ENCODE measurements around the gene DSEL.

Gene DSEL

DNA sequence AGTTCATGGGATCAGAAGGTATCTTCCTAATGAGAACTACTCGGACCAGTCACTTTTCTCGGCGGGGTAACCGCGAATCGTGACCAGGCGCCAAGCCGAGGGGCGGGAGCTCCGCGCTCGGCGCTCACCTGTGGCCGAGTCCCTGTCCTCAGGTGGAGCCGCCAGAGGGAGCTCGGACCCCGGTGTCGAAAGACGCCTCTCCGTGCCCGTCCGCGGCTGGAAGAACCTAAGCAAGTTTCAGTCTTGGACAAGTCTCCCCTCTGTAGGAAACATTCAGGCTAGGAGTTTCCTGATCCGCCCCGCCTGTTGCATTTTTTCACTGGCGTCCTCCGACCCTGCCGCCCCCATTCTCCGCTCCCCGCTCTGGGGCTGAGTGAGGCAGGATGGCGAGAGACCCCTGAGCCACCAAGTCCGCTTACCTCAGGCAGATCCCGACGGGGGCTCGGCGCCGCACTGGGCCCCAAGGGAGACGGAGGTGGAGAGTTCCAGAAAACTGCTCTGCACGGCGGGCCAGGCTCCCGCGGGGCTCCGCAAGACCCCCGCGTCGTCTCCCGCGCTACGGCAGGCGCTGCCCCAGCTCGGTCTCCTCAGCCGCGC lies 480 bp downstream of the DSEL start:
- peaks cover 0 to 14% of the 10 kb centered on the region in 2 donors for H3K9me3 ChIP-seq (replicated peaks in 1 of 2; ENCODE audit: control insufficient read depth in 2 of 2, insufficient read depth in 1 of 2, low read depth in 1 of 2, low read length in 2 of 2)
- no CpG with 5 or more reads among the region's 53 CpGs for WGBS, 2 donors (ENCODE audit: extremely low coverage in 2 of 2, insufficient read length in 2 of 2, insufficient replicate concordance in 1 of 2)
- H3K4me1 ChIP-seq (ENCODE audit: control insufficient read depth in 2 of 2, insufficient read depth in 1 of 2, low read depth in 1 of 2, low read length in 2 of 2) = peaks cover 1 to 5% of the 10 kb centered on the region in 2 donors

DNA sequence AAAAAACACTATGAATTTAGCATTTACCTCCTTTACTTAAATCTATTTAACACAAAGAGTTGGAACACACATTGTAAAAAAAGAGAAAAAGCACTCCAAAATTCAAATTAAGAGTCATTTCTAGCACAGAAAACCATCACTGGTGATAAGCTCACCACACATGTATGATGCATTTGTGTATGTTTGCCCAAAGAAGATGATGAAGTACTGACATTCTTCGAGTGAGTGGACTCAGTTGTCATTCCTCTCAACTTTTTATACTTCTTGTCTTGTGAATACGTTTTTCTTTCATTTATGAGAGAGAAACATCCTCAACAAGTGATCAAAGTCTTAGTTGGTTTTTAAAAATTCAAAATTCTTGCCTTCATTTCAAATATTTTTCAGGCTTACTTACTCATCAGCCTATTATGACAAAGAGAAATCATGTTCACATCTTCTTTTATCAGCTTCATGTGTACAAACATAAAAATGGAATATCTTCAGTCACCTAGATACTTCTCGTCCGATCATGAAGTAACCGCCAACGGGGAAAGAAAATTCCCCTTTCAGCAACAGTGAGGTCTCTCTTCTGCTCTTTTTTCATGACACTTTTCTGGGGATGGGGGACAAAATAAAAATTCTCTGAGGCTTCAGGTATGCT lies 1.5 kb downstream of the DSEL start:
- Histone ChIP-seq H3K4me3 (ENCODE audit: low read length in 2 of 2) (peak overlapping the region in 1 of 2 donors; percentile 81), H3K36me3 (replicated peaks in 1 of 2; ENCODE audit: control insufficient read depth in 2 of 2, insufficient read depth in 2 of 2, low read length in 2 of 2) (peaks cover 6 to 40% of the 10 kb centered on the region in 2 donors), H3K27ac (replicated peaks; ENCODE audit: low read length) (no peak overlapping the region), H3K4ac (ENCODE audit: low read length) (no peak overlapping the region), H2AFZ (ENCODE audit: low read length) (peak overlapping the region; percentile 98), H4K91ac (ENCODE audit: low read depth, low read length, poor library complexity) (no peak overlapping the region), H3K14ac (ENCODE audit: low read length) (no peak overlapping the region), H2BK15ac (ENCODE audit: low read length) (no peak overlapping the region), H3K9ac (ENCODE audit: low read depth, low read length, poor library complexity) (no peak overlapping the region), H4K8ac (ENCODE audit: low read depth, low read length) (no peak overlapping the region), H2BK120ac (ENCODE audit: low read depth, low read length) (no peak overlapping the region), H3K9me3 (replicated peaks in 1 of 2; ENCODE audit: control insufficient read depth in 2 of 2, insufficient read depth in 1 of 2, low read depth in 1 of 2, low read length in 2 of 2) (peaks cover 0 to 18% of the 10 kb centered on the region in 2 donors), H2BK12ac (ENCODE audit: low read length) (no peak overlapping the region), H2AK5ac (ENCODE audit: low read depth, low read length) (no peak overlapping the region), H3K4me2 (ENCODE audit: insufficient read depth, low read length, poor library complexity, severe bottlenecking) (no peak overlapping the region), H3K27me3 (ENCODE audit: control insufficient read depth in 3 of 3, insufficient read depth in 3 of 3, low read depth in 1 of 3, low read length in 3 of 3) (no peaks in the 10 kb centered on the region), H3K79me1 (ENCODE audit: low read depth, low read length) (no peaks in the 10 kb centered on the region), H3K18ac (ENCODE audit: low read length) (no peak overlapping the region), H3K4me1 (ENCODE audit: control insufficient read depth in 2 of 2, insufficient read depth in 1 of 2, low read depth in 1 of 2, low read length in 2 of 2) (peaks cover 1 to 5% of the 10 kb centered on the region in 2 donors), H3K23ac (ENCODE audit: low read depth, low read length, poor library complexity) (no peak overlapping the region), H2BK5ac (ENCODE audit: low read length) (no peak overlapping the region)
- WGBS, 2 donors (ENCODE audit: extremely low coverage in 2 of 2, insufficient read length in 2 of 2, insufficient replicate concordance in 1 of 2) = no CpG with 5 or more reads among the region's 6 CpGs
- DNase-seq (ENCODE audit: low spot score) = no peak

More for the DNA sequence above, 480 bp downstream of the DSEL start:
- H4K8ac ChIP-seq (ENCODE audit: low read depth, low read length) = no peak overlapping the region
- H3K79me1 ChIP-seq (ENCODE audit: low read depth, low read length) = no peaks in the 10 kb centered on the region
- peak overlapping the region; percentile 49 for H3K14ac ChIP-seq (ENCODE audit: low read length)
- no peak overlapping the region for H2BK12ac ChIP-seq (ENCODE audit: low read length)
- H3K36me3 ChIP-seq (replicated peaks in 1 of 2; ENCODE audit: control insufficient read depth in 2 of 2, insufficient read depth in 2 of 2, low read length in 2 of 2) = peaks cover 6 to 40% of the 10 kb centered on the region in 2 donors
- H3K27me3 ChIP-seq (ENCODE audit: control insufficient read depth in 3 of 3, insufficient read depth in 3 of 3, low read depth in 1 of 3, low read length in 3 of 3) = no peaks in the 10 kb centered on the region
- H4K91ac ChIP-seq (ENCODE audit: low read depth, low read length, poor library complexity) = no peak overlapping the region
- peak overlapping the region; percentile 98 for H2AFZ ChIP-seq (ENCODE audit: low read length)
- H3K18ac ChIP-seq (ENCODE audit: low read length) = peak overlapping the region; percentile 90
- H3K9ac ChIP-seq (ENCODE audit: low read depth, low read length, poor library complexity) = peak overlapping the region; percentile 46
- H3K4me2 ChIP-seq (ENCODE audit: insufficient read depth, low read length, poor library complexity, severe bottlenecking) = peak overlapping the region; percentile 71
- H3K4ac ChIP-seq (ENCODE audit: low read length) = no peak overlapping the region
- H3K27ac ChIP-seq (replicated peaks; ENCODE audit: low read length) = no peak overlapping the region
- H3K4me3 ChIP-seq (ENCODE audit: low read length in 2 of 2) = peak overlapping the region; percentile 81 to 97
- peak; percentile 70 for DNase-seq (ENCODE audit: low spot score)
- H2BK120ac ChIP-seq (ENCODE audit: low read depth, low read length) = no peak overlapping the region
- no peak overlapping the region for H2BK5ac ChIP-seq (ENCODE audit: low read length)
- no peak overlapping the region for H2AK5ac ChIP-seq (ENCODE audit: low read depth, low read length)
- no peak overlapping the region for H2BK15ac ChIP-seq (ENCODE audit: low read length)
- peak overlapping the region; percentile 33 for H3K23ac ChIP-seq (ENCODE audit: low read depth, low read length, poor library complexity)

DNA sequence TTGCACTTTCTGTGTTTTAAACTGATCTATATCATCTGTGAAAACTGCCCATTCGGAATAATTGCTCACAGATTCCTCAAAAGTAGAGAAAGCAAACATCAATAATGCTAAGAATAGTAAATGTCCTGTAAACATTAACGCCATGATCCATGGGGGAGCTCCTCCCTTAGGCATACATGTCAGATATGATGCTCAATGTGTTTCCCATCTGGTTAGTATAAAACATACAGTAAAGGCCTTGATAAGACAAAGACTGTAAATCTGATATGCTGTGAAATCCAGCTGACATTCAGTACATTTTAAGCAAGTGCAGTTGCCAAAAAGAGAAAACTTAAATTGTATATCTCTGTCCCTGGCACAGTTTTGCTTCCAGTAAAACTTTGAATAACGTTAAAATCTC lies 2.1 kb downstream of the DSEL start:
- Histone ChIP-seq H4K8ac (ENCODE audit: low read depth, low read length) (no peak overlapping the region), H3K9ac (ENCODE audit: low read depth, low read length, poor library complexity) (no peak overlapping the region), H3K4ac (ENCODE audit: low read length) (no peak overlapping the region), H3K23ac (ENCODE audit: low read depth, low read length, poor library complexity) (no peak overlapping the region), H2AK5ac (ENCODE audit: low read depth, low read length) (no peak overlapping the region), H3K27me3 (ENCODE audit: control insufficient read depth in 3 of 3, insufficient read depth in 3 of 3, low read depth in 1 of 3, low read length in 3 of 3) (no peaks in the 10 kb centered on the region), H3K9me3 (replicated peaks in 1 of 2; ENCODE audit: control insufficient read depth in 2 of 2, insufficient read depth in 1 of 2, low read depth in 1 of 2, low read length in 2 of 2) (peaks cover 0 to 19% of the 10 kb centered on the region in 2 donors), H3K4me3 (ENCODE audit: low read length in 2 of 2) (no peak overlapping the region), H3K4me1 (ENCODE audit: control insufficient read depth in 2 of 2, insufficient read depth in 1 of 2, low read depth in 1 of 2, low read length in 2 of 2) (peaks cover 1 to 5% of the 10 kb centered on the region in 2 donors), H2BK15ac (ENCODE audit: low read length) (no peak overlapping the region), H3K14ac (ENCODE audit: low read length) (no peak overlapping the region), H3K4me2 (ENCODE audit: insufficient read depth, low read length, poor library complexity, severe bottlenecking) (no peak overlapping the region), H3K18ac (ENCODE audit: low read length) (no peak overlapping the region), H2BK5ac (ENCODE audit: low read length) (no peak overlapping the region), H2AFZ (ENCODE audit: low read length) (no peak overlapping the region), H3K36me3 (replicated peaks in 1 of 2; ENCODE audit: control insufficient read depth in 2 of 2, insufficient read depth in 2 of 2, low read length in 2 of 2) (peaks cover 6 to 40% of the 10 kb centered on the region in 2 donors), H3K27ac (replicated peaks; ENCODE audit: low read length) (no peak overlapping the region), H4K91ac (ENCODE audit: low read depth, low read length, poor library complexity) (no peak overlapping the region), H2BK12ac (ENCODE audit: low read length) (no peak overlapping the region), H2BK120ac (ENCODE audit: low read depth, low read length) (no peak overlapping the region), H3K79me1 (ENCODE audit: low read depth, low read length) (no peaks in the 10 kb centered on the region)
- DNase-seq (ENCODE audit: low spot score) = no peak
- WGBS, 2 donors (ENCODE audit: extremely low coverage in 2 of 2, insufficient read length in 2 of 2, insufficient replicate concordance in 1 of 2) = no CpG with 5 or more reads among the region's 3 CpGs

DNA sequence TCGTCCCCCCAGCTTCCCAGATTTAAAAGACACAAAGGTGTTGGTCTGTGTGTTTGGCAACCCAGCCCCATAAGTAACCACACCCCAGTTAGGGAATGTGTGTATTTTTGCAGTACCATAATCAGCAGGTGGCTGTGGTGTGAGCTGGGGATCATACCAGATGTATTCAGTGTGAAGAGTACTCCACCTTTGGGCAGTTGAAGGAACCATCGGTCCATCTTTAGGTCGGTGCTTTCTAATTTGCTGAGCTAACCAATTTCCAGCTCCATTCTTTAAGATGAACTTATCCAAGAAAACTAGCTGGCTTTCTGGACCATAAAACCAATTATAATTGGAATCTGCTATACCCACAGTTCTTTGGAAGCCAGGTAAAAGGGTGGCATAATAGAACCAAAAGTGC lies 3.2 kb downstream of the DSEL start:
- H3K23ac ChIP-seq (ENCODE audit: low read depth, low read length, poor library complexity) = no peak overlapping the region
- DNase-seq (ENCODE audit: low spot score) = no peak
- no peak overlapping the region for H3K18ac ChIP-seq (ENCODE audit: low read length)
- no peak overlapping the region for H3K9ac ChIP-seq (ENCODE audit: low read depth, low read length, poor library complexity)
- no CpG with 5 or more reads among the region's 3 CpGs for WGBS, 2 donors (ENCODE audit: extremely low coverage in 2 of 2, insufficient read length in 2 of 2, insufficient replicate concordance in 1 of 2)
- H2BK15ac ChIP-seq (ENCODE audit: low read length) = no peak overlapping the region
- no peak overlapping the region for H3K4ac ChIP-seq (ENCODE audit: low read length)
- H3K36me3 ChIP-seq (replicated peaks in 1 of 2; ENCODE audit: control insufficient read depth in 2 of 2, insufficient read depth in 2 of 2, low read length in 2 of 2) = peaks cover 6 to 40% of the 10 kb centered on the region in 2 donors
- no peak overlapping the region for H3K4me3 ChIP-seq (ENCODE audit: low read length in 2 of 2)
- H4K91ac ChIP-seq (ENCODE audit: low read depth, low read length, poor library complexity) = no peak overlapping the region
- no peak overlapping the region for H3K27ac ChIP-seq (replicated peaks; ENCODE audit: low read length)
- H3K27me3 ChIP-seq (ENCODE audit: control insufficient read depth in 3 of 3, insufficient read depth in 3 of 3, low read depth in 1 of 3, low read length in 3 of 3) = no peaks in the 10 kb centered on the region
- H4K8ac ChIP-seq (ENCODE audit: low read depth, low read length) = no peak overlapping the region
- H2AFZ ChIP-seq (ENCODE audit: low read length) = no peak overlapping the region
- H2AK5ac ChIP-seq (ENCODE audit: low read depth, low read length) = no peak overlapping the region
- no peaks in the 10 kb centered on the region for H3K79me1 ChIP-seq (ENCODE audit: low read depth, low read length)
- no peak overlapping the region for H2BK12ac ChIP-seq (ENCODE audit: low read length)
- H3K14ac ChIP-seq (ENCODE audit: low read length) = no peak overlapping the region
- H2BK5ac ChIP-seq (ENCODE audit: low read length) = no peak overlapping the region
- H2BK120ac ChIP-seq (ENCODE audit: low read depth, low read length) = no peak overlapping the region
- peaks cover 0 to 19% of the 10 kb centered on the region in 2 donors for H3K9me3 ChIP-seq (replicated peaks in 1 of 2; ENCODE audit: control insufficient read depth in 2 of 2, insufficient read depth in 1 of 2, low read depth in 1 of 2, low read length in 2 of 2)
- H3K4me2 ChIP-seq (ENCODE audit: insufficient read depth, low read length, poor library complexity, severe bottlenecking) = no peak overlapping the region
- peaks cover 1 to 5% of the 10 kb centered on the region in 2 donors for H3K4me1 ChIP-seq (ENCODE audit: control insufficient read depth in 2 of 2, insufficient read depth in 1 of 2, low read depth in 1 of 2, low read length in 2 of 2)

Measured in neuronal stem cell (in vitro differentiated cells).